HG03139 (cell line): ENCODE data around the gene YWHAG.
"Not testable (repeated sequence)": the region's sequence is repeated elsewhere in the genome, so short reads cannot be mapped to it uniquely, and the experiment has no call there.

Experiments
- ATAC-seq: cut with Tn5 transposase; IDR thresholded peaks from one replicate; pipeline ENCODE4 v1.9.1; 2021; ENCODE audit not compliant: unreplicated experiment

YWHAG gene

GRCh38 chr7:76358481-76359110 is at the start of gene YWHAG:
YWHAG (minus strand) TSS chr7:76358991; CDS start chr7:76358808, 183 bp downstream.
- ATAC-seq, result peak; percentile 59

GRCh38 chr7:76408121-76408560 is 49.4 kb upstream of the YWHAG start:
- no peak for ATAC-seq

- ATAC-seq, result no peak
Observed at GRCh38 chr7:76407718-76408117, 48.9 kb upstream of the YWHAG start.

- ATAC-seq, result no peak
Observed at GRCh38 chr7:76405738-76406137, 46.9 kb upstream of the YWHAG start.

- ATAC-seq, result no peak
Observed at GRCh38 chr7:76403780-76404494, 45.1 kb upstream of the YWHAG start.

GRCh38 chr7:76403097-76403496 is 44.3 kb upstream of the YWHAG start:
- not testable (repeated sequence) for ATAC-seq

- no peak for ATAC-seq
Observed at GRCh38 chr7:76400248-76400647, 41.5 kb upstream of the YWHAG start.

- peak; percentile 40 for ATAC-seq
Observed at GRCh38 chr7:76397409-76398183, 38.8 kb upstream of the YWHAG start.

GRCh38 chr7:76396864-76397263 is 38.1 kb upstream of the YWHAG start:
- ATAC-seq, result no peak

- ATAC-seq, result no peak
Observed at GRCh38 chr7:76395965-76396726, 37.4 kb upstream of the YWHAG start.

GRCh38 chr7:76395605-76395964 is 36.8 kb upstream of the YWHAG start:
- not testable (repeated sequence) for ATAC-seq

- no peak for ATAC-seq
Observed at GRCh38 chr7:76394957-76395356, 36.2 kb upstream of the YWHAG start.

- peak; percentile 81 for ATAC-seq
Observed at GRCh38 chr7:76393116-76394031, 34.6 kb upstream of the YWHAG start.

GRCh38 chr7:76392531-76393115 is 33.8 kb upstream of the YWHAG start:
- ATAC-seq, result no peak

GRCh38 chr7:76390092-76390491 is 31.3 kb upstream of the YWHAG start:
- no peak for ATAC-seq

- ATAC-seq, result not testable (repeated sequence)
Observed at GRCh38 chr7:76387789-76388188, 29.0 kb upstream of the YWHAG start.

GRCh38 chr7:76386691-76387260 is 28.0 kb upstream of the YWHAG start:
- no peak for ATAC-seq

GRCh38 chr7:76383089-76383944 is 24.5 kb upstream of the YWHAG start:
- ATAC-seq, result no peak
